HCT116 (cell line): ENCODE measurements around the gene SNRPA.

Experiments used
- EZH2 ChIP-seq: fragments of 200-600 bp; sonication (generic); IDR thresholded peaks from 2 replicates; pipeline ENCODE4 v1.6.1; 2017; ENCODE audit warnings: antibody characterized with exemption, mixed run types
- JUND ChIP-seq: IDR thresholded peaks from 2 replicates; pipeline ENCODE4 v1.6.1; 2012
- POLR2A ChIP-seq: IDR thresholded peaks from 2 replicates; pipeline ENCODE4 v1.7.0; 2011; ENCODE audit warnings: borderline replicate concordance; ENCODE audit not compliant: insufficient read depth, insufficient read length; ENCODE audit errors: extremely low read depth
- POLR2AphosphoS5 ChIP-seq: IDR thresholded peaks from 2 replicates; pipeline ENCODE4 v1.6.1; 2011; ENCODE audit warnings: mild to moderate bottlenecking, low read depth, low read length, moderate library complexity
- ZNF274 ChIP-seq: fragments of 200-500 bp; sonication (Bioruptor generic); IDR thresholded peaks from 2 replicates; pipeline ENCODE4 v1.6.1; 2014; ENCODE audit warnings: mild to moderate bottlenecking, low read depth, low read length, inconsistent platforms
- TF ChIP-seq, protein P1 (sequence below): IDR thresholded peaks from 2 replicates; pipeline ENCODE4 v1.6.1; 2012; ENCODE audit warnings: low read depth
- TF ChIP-seq, protein P2 (sequence below), 3 experiments: fragments of 200-600 bp in 1 of 3; sonication (generic) in 1 of 3; IDR thresholded peaks in 2 of 3; conservative IDR thresholded peaks in 1 of 3; 2 replicates each; pipeline ENCODE4 v1.5.1; 2012 to 2017; ENCODE audit warnings: low read depth in 2 of 3, low read length in 2 of 3, antibody characterized with exemption in 1 of 3, borderline replicate concordance in 1 of 3, control low read depth in 1 of 3, mild to moderate bottlenecking in 1 of 3, mixed read lengths in 1 of 3, mixed run types in 1 of 3, moderate library complexity in 1 of 3; ENCODE audit not compliant: insufficient read depth in 1 of 3
- TF ChIP-seq, protein P3 (sequence below): IDR thresholded peaks from 2 replicates; pipeline ENCODE4 v1.6.1; 2012

DNA sequence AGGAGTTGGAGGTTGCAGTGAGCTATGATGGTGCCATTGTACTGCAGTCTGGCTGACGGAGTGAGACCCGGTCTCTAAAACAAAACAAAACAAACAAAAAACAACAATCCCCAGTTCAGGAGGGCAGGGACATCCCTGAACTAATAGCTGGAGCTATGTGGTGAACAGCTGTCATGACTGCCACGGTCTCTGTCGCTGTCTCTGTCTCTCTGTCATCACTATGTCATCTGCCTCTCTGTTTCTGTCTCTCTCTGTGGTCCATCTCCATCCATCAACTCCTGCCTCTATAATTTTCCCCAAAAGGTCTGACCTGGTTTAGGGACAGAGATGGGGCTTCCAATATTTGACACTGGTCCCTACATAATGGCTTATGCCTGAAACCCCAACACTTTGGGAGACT is 26.7 kb upstream of the SNRPA start:
- TF ChIP-seq POLR2AphosphoS5 (no peak), JUND (no peak), POLR2A (no peak), ZNF274 (no peak), EZH2 (no peak)
- TF ChIP-seq, protein P1, sequence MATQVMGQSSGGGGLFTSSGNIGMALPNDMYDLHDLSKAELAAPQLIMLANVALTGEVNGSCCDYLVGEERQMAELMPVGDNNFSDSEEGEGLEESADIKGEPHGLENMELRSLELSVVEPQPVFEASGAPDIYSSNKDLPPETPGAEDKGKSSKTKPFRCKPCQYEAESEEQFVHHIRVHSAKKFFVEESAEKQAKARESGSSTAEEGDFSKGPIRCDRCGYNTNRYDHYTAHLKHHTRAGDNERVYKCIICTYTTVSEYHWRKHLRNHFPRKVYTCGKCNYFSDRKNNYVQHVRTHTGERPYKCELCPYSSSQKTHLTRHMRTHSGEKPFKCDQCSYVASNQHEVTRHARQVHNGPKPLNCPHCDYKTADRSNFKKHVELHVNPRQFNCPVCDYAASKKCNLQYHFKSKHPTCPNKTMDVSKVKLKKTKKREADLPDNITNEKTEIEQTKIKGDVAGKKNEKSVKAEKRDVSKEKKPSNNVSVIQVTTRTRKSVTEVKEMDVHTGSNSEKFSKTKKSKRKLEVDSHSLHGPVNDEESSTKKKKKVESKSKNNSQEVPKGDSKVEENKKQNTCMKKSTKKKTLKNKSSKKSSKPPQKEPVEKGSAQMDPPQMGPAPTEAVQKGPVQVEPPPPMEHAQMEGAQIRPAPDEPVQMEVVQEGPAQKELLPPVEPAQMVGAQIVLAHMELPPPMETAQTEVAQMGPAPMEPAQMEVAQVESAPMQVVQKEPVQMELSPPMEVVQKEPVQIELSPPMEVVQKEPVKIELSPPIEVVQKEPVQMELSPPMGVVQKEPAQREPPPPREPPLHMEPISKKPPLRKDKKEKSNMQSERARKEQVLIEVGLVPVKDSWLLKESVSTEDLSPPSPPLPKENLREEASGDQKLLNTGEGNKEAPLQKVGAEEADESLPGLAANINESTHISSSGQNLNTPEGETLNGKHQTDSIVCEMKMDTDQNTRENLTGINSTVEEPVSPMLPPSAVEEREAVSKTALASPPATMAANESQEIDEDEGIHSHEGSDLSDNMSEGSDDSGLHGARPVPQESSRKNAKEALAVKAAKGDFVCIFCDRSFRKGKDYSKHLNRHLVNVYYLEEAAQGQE: no peak
- TF ChIP-seq, protein P2, sequence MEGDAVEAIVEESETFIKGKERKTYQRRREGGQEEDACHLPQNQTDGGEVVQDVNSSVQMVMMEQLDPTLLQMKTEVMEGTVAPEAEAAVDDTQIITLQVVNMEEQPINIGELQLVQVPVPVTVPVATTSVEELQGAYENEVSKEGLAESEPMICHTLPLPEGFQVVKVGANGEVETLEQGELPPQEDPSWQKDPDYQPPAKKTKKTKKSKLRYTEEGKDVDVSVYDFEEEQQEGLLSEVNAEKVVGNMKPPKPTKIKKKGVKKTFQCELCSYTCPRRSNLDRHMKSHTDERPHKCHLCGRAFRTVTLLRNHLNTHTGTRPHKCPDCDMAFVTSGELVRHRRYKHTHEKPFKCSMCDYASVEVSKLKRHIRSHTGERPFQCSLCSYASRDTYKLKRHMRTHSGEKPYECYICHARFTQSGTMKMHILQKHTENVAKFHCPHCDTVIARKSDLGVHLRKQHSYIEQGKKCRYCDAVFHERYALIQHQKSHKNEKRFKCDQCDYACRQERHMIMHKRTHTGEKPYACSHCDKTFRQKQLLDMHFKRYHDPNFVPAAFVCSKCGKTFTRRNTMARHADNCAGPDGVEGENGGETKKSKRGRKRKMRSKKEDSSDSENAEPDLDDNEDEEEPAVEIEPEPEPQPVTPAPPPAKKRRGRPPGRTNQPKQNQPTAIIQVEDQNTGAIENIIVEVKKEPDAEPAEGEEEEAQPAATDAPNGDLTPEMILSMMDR (IDR thresholded peaks at IDR 0.05 in 2 of 3, conservative IDR thresholded peaks at IDR 0.05 in 1 of 3; ENCODE audit: borderline replicate concordance in 1 of 3, insufficient read depth in 1 of 3, low read depth in 2 of 3, low read length in 2 of 3): no peak
- TF ChIP-seq, protein P3, sequence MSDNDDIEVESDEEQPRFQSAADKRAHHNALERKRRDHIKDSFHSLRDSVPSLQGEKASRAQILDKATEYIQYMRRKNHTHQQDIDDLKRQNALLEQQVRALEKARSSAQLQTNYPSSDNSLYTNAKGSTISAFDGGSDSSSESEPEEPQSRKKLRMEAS: no peak
